K562 (cell line): ENCODE measurements around the gene RPL7A. TPM values are rescaled to one million over a fixed set of nuclear protein-coding genes. Genes with fewer than 3 reads are reported as not detected.

Experiments
- ATF1 ChIP-seq, 2 experiments: fragments of 450-650 bp in 1 of 2; IDR thresholded peaks; 2 replicates each; pipeline ENCODE4 v1.6.1; 2016; ENCODE audit warnings: missing compliant biosample characterization in 1 of 2, missing genetic modification characterization in 1 of 2
- EHMT2 ChIP-seq: fragments of 450-650 bp; IDR thresholded peaks from 2 replicates; pipeline ENCODE4 v1.6.1; 2018; ENCODE audit warnings: antibody characterized with exemption
- ELF1 ChIP-seq: fragments of 200-800 bp; sonication (Bioruptor generic); IDR thresholded peaks from 2 replicates; pipeline ENCODE4 v1.6.1; 2016; ENCODE audit warnings: missing genetic modification characterization, missing compliant biosample characterization
- JUN ChIP-seq, 2 experiments: sonication (generic) in 1 of 2; formaldehyde crosslinking in 1 of 2; IDR thresholded peaks; 2 replicates each; pipeline versions ENCODE4 v1.6.1 to v1.8.0; 2012 to 2022; ENCODE audit warnings: borderline replicate concordance in 2 of 2, mild to moderate bottlenecking in 2 of 2, improper control_type of control experiment in 1 of 2, low read depth in 1 of 2, low read length in 1 of 2, missing genetic modification reagents in 1 of 2
- PML ChIP-seq: IDR thresholded peaks from 2 replicates; pipeline ENCODE4 v1.6.1; 2012; ENCODE audit warnings: low read length, inconsistent platforms
- TAF1 ChIP-seq: IDR thresholded peaks from 2 replicates; pipeline ENCODE4 v1.6.1; 2011; ENCODE audit warnings: mild to moderate bottlenecking, low read length, moderate library complexity; ENCODE audit not compliant: insufficient read depth, control insufficient read depth, severe bottlenecking; ENCODE audit errors: extremely low read depth
- TAL1 ChIP-seq: fragments of 450-650 bp; IDR thresholded peaks from 2 replicates; pipeline ENCODE4 v1.6.1; 2016; ENCODE audit warnings: mild to moderate bottlenecking
- ZNF140 ChIP-seq: fragments of 250-450 bp; sonication (Bioruptor Pico); IDR thresholded peaks from 2 replicates; pipeline ENCODE4 v1.8.0; 2021; ENCODE audit warnings: moderate library complexity, mild to moderate bottlenecking, inconsistent platforms
- polyA plus RNA-seq, 8 experiments: library from polyadenylated mRNA; depleted of rRNA in 4 of 8; stranded (reverse) in 5 of 8; unstranded in 3 of 8; fragments of >200 nt; fragmentation: Nextera tagmentation in 2 of 8; fragmentation: Illumina TruSeq in 1 of 8; extraction: Ambion mirVana in 2 of 8; extraction: Trizol in 1 of 8; gene quantifications; 2 replicates each; pipeline versions ENCODE4 v1.2.1 to v1.2.3, GENCODE V29; 2011 to 2014; ENCODE audit warnings: inconsistent platforms in 1 of 8, missing spikeins in 1 of 8
- total RNA-seq, 7 experiments: library from RNA; depleted of rRNA in 6 of 7; stranded (reverse); fragments of >200 nt in 6 of 7; fragmentation: Illumina TruSeq in 2 of 7; extraction: Trizol in 2 of 7; gene quantifications; 2 replicates each; pipeline versions ENCODE4 v1.2.1 to v1.2.3, GENCODE V29; 2011 to 2021; ENCODE audit warnings: low replicate concordance in 1 of 7
- TF ChIP-seq, protein P1 (sequence below), 2 experiments: fragments of 450-650 bp; IDR thresholded peaks; 2 replicates each; pipeline ENCODE4 v1.6.1; 2018; ENCODE audit warnings: mild to moderate bottlenecking in 2 of 2, low read depth in 1 of 2; ENCODE audit not compliant: partially characterized antibody in 2 of 2
- TF ChIP-seq, protein P2 (sequence below), 2 experiments: fragments of 450-650 bp in 1 of 2; sonication (generic) in 1 of 2; formaldehyde crosslinking in 1 of 2; IDR thresholded peaks in 1 of 2; conservative IDR thresholded peaks in 1 of 2; 2 replicates each; pipeline versions ENCODE4 v1.6.1 to v1.8.1; 2016 to 2023; ENCODE audit warnings: mild to moderate bottlenecking in 2 of 2, moderate library complexity in 2 of 2, inconsistent platforms in 1 of 2, missing genetic modification reagents in 1 of 2
- TF ChIP-seq, protein P3 (sequence below): sonication (generic); formaldehyde crosslinking; IDR thresholded peaks from 2 replicates; pipeline ENCODE4 v1.8.1; 2023; ENCODE audit warnings: mild to moderate bottlenecking, missing genetic modification reagents, moderate library complexity
- TF ChIP-seq, protein P4 (sequence below), 2 experiments: fragments of 450-650 bp; conservative IDR thresholded peaks; 2 replicates each; pipeline ENCODE4 v1.6.1; 2017; ENCODE audit warnings: mild to moderate bottlenecking in 2 of 2, moderate library complexity in 2 of 2
- TF ChIP-seq, protein P5 (sequence below): fragments of 250-450 bp; sonication (Bioruptor Pico); IDR thresholded peaks from 2 replicates; pipeline ENCODE4 v1.5.1; 2021; ENCODE audit warnings: mild to moderate bottlenecking
- TF ChIP-seq, protein P6 (sequence below): IDR thresholded peaks from 2 replicates; pipeline ENCODE4 v1.6.1; 2014; ENCODE audit warnings: antibody characterized with exemption

RPL7A gene
- total and polyA plus RNA-seq, 9 of the 15 experiments (the other 6 are each of a cell fraction or from before 2014, with no cell fraction given), result 1,935 to 3,760 (median 2,652) TPM

DNA sequence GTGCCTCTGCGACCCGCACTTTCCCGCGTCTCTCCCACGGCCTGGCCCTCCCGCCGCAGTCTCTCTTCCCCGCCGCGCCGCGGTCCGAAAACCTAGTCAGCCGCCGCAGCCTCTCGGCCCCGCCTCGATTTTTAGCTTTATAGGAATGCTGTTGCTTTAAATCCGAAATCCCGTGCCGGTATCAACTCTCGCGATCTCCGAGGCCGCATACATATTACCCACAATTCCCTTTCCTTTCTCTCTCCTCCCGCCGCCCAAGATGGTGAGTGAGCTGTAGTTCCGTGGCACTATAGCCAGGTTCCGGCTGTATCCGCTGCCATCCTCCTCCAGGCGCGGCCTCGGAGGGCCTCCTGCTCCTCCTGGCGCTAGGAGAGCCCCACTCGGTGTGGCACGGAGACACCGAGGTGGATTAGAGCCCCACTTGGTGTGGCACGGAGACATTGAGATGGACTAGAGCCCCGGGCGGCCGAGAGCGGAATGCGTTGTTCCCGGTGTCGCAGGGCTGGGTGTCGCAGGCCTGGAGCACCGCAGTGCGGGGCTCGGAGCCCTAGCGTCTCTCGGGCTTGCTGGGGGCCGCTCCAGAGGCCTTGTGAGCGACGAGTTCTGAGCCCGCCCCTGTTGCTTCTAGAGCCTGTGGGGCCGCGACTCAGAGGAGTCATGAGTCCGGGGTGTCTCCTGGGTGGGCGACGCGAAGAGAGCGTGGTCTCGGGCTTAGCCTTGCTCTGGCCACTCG, at the start of gene RPL7A, which contains the start of gene MED22 (continued):
- TF ChIP-seq, protein P1, sequence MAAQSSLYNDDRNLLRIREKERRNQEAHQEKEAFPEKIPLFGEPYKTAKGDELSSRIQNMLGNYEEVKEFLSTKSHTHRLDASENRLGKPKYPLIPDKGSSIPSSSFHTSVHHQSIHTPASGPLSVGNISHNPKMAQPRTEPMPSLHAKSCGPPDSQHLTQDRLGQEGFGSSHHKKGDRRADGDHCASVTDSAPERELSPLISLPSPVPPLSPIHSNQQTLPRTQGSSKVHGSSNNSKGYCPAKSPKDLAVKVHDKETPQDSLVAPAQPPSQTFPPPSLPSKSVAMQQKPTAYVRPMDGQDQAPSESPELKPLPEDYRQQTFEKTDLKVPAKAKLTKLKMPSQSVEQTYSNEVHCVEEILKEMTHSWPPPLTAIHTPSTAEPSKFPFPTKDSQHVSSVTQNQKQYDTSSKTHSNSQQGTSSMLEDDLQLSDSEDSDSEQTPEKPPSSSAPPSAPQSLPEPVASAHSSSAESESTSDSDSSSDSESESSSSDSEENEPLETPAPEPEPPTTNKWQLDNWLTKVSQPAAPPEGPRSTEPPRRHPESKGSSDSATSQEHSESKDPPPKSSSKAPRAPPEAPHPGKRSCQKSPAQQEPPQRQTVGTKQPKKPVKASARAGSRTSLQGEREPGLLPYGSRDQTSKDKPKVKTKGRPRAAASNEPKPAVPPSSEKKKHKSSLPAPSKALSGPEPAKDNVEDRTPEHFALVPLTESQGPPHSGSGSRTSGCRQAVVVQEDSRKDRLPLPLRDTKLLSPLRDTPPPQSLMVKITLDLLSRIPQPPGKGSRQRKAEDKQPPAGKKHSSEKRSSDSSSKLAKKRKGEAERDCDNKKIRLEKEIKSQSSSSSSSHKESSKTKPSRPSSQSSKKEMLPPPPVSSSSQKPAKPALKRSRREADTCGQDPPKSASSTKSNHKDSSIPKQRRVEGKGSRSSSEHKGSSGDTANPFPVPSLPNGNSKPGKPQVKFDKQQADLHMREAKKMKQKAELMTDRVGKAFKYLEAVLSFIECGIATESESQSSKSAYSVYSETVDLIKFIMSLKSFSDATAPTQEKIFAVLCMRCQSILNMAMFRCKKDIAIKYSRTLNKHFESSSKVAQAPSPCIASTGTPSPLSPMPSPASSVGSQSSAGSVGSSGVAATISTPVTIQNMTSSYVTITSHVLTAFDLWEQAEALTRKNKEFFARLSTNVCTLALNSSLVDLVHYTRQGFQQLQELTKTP (IDR thresholded peaks at IDR 0.05; ENCODE audit: low read depth in 1 of 2, partially characterized antibody in 2 of 2), result peak in 1 of 2 experiments; percentile 78
- TF ChIP-seq, protein P2, sequence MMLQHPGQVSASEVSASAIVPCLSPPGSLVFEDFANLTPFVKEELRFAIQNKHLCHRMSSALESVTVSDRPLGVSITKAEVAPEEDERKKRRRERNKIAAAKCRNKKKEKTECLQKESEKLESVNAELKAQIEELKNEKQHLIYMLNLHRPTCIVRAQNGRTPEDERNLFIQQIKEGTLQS (IDR thresholded peaks at IDR 0.05), result no peak
- TF ChIP-seq, protein P2 (CRISPR knock-in tag; conservative IDR thresholded peaks at IDR 0.05), result no peak
- peak; percentile 100 for TF ChIP-seq TAF1
- TF ChIP-seq ELF1 (tag), result no peak
- TF ChIP-seq ATF1 (CRISPR knock-in tag; IDR thresholded peaks at IDR 0.05), result no peak
- TF ChIP-seq ATF1 (tag; IDR thresholded peaks at IDR 0.05), result peak; percentile 29; the same call in 1 of the 2 replicates
- TF ChIP-seq TAL1, result no peak
- TF ChIP-seq, protein P3, sequence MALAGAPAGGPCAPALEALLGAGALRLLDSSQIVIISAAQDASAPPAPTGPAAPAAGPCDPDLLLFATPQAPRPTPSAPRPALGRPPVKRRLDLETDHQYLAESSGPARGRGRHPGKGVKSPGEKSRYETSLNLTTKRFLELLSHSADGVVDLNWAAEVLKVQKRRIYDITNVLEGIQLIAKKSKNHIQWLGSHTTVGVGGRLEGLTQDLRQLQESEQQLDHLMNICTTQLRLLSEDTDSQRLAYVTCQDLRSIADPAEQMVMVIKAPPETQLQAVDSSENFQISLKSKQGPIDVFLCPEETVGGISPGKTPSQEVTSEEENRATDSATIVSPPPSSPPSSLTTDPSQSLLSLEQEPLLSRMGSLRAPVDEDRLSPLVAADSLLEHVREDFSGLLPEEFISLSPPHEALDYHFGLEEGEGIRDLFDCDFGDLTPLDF (CRISPR knock-in tag), result peak; percentile 18
- TF ChIP-seq, protein P4, sequence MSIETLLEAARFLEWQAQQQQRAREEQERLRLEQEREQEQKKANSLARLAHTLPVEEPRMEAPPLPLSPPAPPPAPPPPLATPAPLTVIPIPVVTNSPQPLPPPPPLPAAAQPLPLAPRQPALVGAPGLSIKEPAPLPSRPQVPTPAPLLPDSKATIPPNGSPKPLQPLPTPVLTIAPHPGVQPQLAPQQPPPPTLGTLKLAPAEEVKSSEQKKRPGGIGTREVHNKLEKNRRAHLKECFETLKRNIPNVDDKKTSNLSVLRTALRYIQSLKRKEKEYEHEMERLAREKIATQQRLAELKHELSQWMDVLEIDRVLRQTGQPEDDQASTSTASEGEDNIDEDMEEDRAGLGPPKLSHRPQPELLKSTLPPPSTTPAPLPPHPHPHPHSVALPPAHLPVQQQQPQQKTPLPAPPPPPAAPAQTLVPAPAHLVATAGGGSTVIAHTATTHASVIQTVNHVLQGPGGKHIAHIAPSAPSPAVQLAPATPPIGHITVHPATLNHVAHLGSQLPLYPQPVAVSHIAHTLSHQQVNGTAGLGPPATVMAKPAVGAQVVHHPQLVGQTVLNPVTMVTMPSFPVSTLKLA (conservative IDR thresholded peaks at IDR 0.05), result peak in 1 of 2 experiments; percentile 57
- TF ChIP-seq, protein P5, sequence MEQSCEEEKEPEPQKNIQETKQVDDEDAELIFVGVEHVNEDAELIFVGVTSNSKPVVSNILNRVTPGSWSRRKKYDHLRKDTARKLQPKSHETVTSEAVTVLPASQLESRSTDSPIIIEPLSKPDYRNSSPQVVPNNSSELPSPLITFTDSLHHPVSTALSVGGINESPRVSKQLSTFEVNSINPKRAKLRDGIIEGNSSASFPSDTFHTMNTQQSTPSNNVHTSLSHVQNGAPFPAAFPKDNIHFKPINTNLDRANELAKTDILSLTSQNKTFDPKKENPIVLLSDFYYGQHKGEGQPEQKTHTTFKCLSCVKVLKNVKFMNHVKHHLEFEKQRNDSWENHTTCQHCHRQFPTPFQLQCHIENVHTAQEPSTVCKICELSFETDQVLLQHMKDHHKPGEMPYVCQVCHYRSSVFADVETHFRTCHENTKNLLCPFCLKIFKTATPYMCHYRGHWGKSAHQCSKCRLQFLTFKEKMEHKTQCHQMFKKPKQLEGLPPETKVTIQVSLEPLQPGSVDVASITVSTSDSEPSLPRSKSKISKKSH (CRISPR knock-in tag), result no peak
- TF ChIP-seq ZNF140 (CRISPR knock-in tag), result no peak
- peak; percentile 93 for TF ChIP-seq PML
- TF ChIP-seq JUN (IDR thresholded peaks at IDR 0.05; ENCODE audit: borderline replicate concordance, low read depth, low read length), result no peak
- TF ChIP-seq JUN (CRISPR knock-in tag; IDR thresholded peaks at IDR 0.05; ENCODE audit: borderline replicate concordance), result no peak
- TF ChIP-seq, protein P6, sequence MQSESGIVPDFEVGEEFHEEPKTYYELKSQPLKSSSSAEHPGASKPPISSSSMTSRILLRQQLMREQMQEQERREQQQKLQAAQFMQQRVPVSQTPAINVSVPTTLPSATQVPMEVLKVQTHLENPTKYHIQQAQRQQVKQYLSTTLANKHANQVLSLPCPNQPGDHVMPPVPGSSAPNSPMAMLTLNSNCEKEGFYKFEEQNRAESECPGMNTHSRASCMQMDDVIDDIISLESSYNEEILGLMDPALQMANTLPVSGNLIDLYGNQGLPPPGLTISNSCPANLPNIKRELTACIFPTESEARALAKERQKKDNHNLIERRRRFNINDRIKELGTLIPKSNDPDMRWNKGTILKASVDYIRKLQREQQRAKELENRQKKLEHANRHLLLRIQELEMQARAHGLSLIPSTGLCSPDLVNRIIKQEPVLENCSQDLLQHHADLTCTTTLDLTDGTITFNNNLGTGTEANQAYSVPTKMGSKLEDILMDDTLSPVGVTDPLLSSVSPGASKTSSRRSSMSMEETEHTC, result no peak
- TF ChIP-seq EHMT2, result no peak
